Fibroblast of lung (primary cell): ENCODE results near the gene SLC39A10. TPM values are rescaled to one million over a fixed set of nuclear protein-coding genes. Genes with fewer than 3 reads are reported as not detected.

Experiments
- DNase-seq, 2 donors: peaks; one replicate each; pipeline versions ENCODE4 v3.0.0 to v3.0.0-alpha.2; 2010; ENCODE audit warnings: low read depth in 2 of 2
- H2AFZ ChIP-seq: 2 replicates; pipeline ENCODE4 v1.5.1; 2012; ENCODE audit warnings: low read length, control low read depth, inconsistent platforms
- H3K27ac ChIP-seq: 2 replicates; pipeline ENCODE4 v1.5.1; 2011; ENCODE audit warnings: low read length, control low read depth; ENCODE audit not compliant: insufficient read depth
- H3K27me3 ChIP-seq: 2 replicates; pipeline ENCODE4 v1.5.1; 2011; ENCODE audit warnings: mild to moderate bottlenecking, low read length; ENCODE audit not compliant: control insufficient read depth, insufficient read depth
- H3K36me3 ChIP-seq: 2 replicates; pipeline ENCODE4 v1.5.1; 2011; ENCODE audit warnings: low read length; ENCODE audit not compliant: control insufficient read depth, insufficient read depth
- H3K4me1 ChIP-seq: 2 replicates; pipeline ENCODE4 v1.5.1; 2011; ENCODE audit warnings: low read length; ENCODE audit not compliant: control insufficient read depth, insufficient read depth; ENCODE audit errors: extremely low read depth
- H3K4me2 ChIP-seq: 2 replicates; pipeline ENCODE4 v1.5.1; 2011; ENCODE audit warnings: low read length, control low read depth; ENCODE audit not compliant: insufficient read depth; ENCODE audit errors: extremely low read depth
- H3K4me3 ChIP-seq, 4 experiments: fragments of 200-600 bp in 1 of 4; sonication (generic) in 1 of 4; replicated peaks in 1 of 4; 2 replicates each; pipeline ENCODE4 v1.5.1; 2011 to 2016; ENCODE audit warnings: low read length in 4 of 4, low read depth in 3 of 4, mild to moderate bottlenecking in 3 of 4, control low read depth in 2 of 4, inconsistent platforms in 1 of 4, mixed read lengths in 1 of 4; ENCODE audit not compliant: insufficient read depth in 1 of 4; ENCODE audit errors: control extremely low read depth in 1 of 4
- H3K79me2 ChIP-seq: 2 replicates; pipeline ENCODE4 v1.5.1; 2012; ENCODE audit warnings: mild to moderate bottlenecking, low read length, inconsistent platforms; ENCODE audit not compliant: control insufficient read depth, insufficient read depth
- H3K9ac ChIP-seq: 2 replicates; pipeline ENCODE4 v1.5.1; 2011; ENCODE audit warnings: mild to moderate bottlenecking, low read length, control low read depth; ENCODE audit not compliant: insufficient read depth
- H3K9me3 ChIP-seq: 2 replicates; pipeline ENCODE4 v1.5.1; 2012; ENCODE audit warnings: low read depth, low read length; ENCODE audit not compliant: control insufficient read depth, insufficient read depth
- H4K20me1 ChIP-seq: 2 replicates; pipeline ENCODE4 v1.5.1; 2011; ENCODE audit warnings: low read length; ENCODE audit not compliant: control insufficient read depth, insufficient read depth; ENCODE audit errors: extremely low read depth
- CTCF ChIP-seq, 2 donors: IDR thresholded peaks in 1 of 2; conservative IDR thresholded peaks in 1 of 2; 1 replicate in 1 of 2; 2 replicates in 1 of 2; pipeline ENCODE4 v1.5.1; 2011 to 2012; ENCODE audit warnings: low read length in 2 of 2, control low read depth in 1 of 2, inconsistent platforms in 1 of 2, low read depth in 1 of 2, mild to moderate bottlenecking in 1 of 2
- EZH2 ChIP-seq: IDR thresholded peaks from 2 replicates; pipeline ENCODE4 v1.5.1; 2012; ENCODE audit warnings: low read length, control low read depth, mild to moderate bottlenecking; ENCODE audit errors: missing control alignments
- polyA minus RNA-seq: library from RNA; depleted of rRNA, polyadenylated mRNA; stranded (reverse); fragments of >200 nt; gene quantifications from 2 replicates; pipeline ENCODE4 v1.2.3, GENCODE V29; 2011; ENCODE audit warnings: low replicate concordance
- polyA plus RNA-seq, 2 donors: library from polyadenylated mRNA; depleted of rRNA in 1 of 2; stranded (reverse) in 1 of 2; unstranded in 1 of 2; fragments of >200 nt; gene quantifications; 2 replicates each; pipeline ENCODE4 v1.2.1, GENCODE V29; 2011 to 2012; ENCODE audit warnings: missing spikeins in 1 of 2
- total RNA-seq: library from RNA; depleted of rRNA; stranded (reverse); fragments of >200 nt; gene quantifications from 2 replicates; pipeline ENCODE4 v1.2.1, GENCODE V29; 2014

The SLC39A10 gene
- total RNA-seq = 60.9 and 77.0 TPM in 2 replicates
- 19.9 and 36.9 TPM in 2 replicates for polyA plus RNA-seq
- 11.7 and 19.9 TPM in 2 replicates for polyA plus RNA-seq (2012)
- polyA minus RNA-seq = 8.0 and 14.8 TPM in 2 replicates

GRCh38 chr2:195656859-195657633, at the start of gene SLC39A10:
Gene SLC39A10, plus strand, starts transcription at chr2:195657226. Its CDS starts 22,817 bp downstream, at chr2:195680043.
- TF ChIP-seq CTCF (conservative IDR thresholded peaks at IDR 0.05 in 1 of 2, IDR thresholded peaks at IDR 0.05 in 1 of 2; ENCODE audit: low read depth in 1 of 2, low read length in 2 of 2) = no peak
- no peak for TF ChIP-seq EZH2
- H3K27ac ChIP-seq = peak within 1 kb of the TSS; percentile 98
- H2AFZ ChIP-seq = peak within 1 kb of the TSS; percentile 69
- peak within 1 kb of the TSS; percentile 65 to 95 (median 75) for H3K4me3 ChIP-seq
- H3K9me3 ChIP-seq = no peaks in the 10 kb centered on the region
- H3K9ac ChIP-seq = peak within 1 kb of the TSS; percentile 99
- peaks cover 45% of the 10 kb centered on the region for H3K79me2 ChIP-seq
- H3K4me1 ChIP-seq = peaks cover 8% of the 10 kb centered on the region
- peak; percentile 96 to 99 for DNase-seq
- no peaks in the 10 kb centered on the region for H3K36me3 ChIP-seq
- H3K4me2 ChIP-seq = peak within 1 kb of the TSS; percentile 92
- H3K27me3 ChIP-seq = no peaks in the 10 kb centered on the region
- H4K20me1 ChIP-seq = no peaks in the 10 kb centered on the region

- H4K20me1 ChIP-seq = no peaks in the 10 kb centered on the region
- H3K79me2 ChIP-seq = no peaks in the 10 kb centered on the region
- no peak overlapping the region for H3K4me3 ChIP-seq
- no peak overlapping the region for H3K4me2 ChIP-seq
- no peak overlapping the region for H3K27ac ChIP-seq
- H2AFZ ChIP-seq = no peak overlapping the region
- H3K9me3 ChIP-seq = no peaks in the 10 kb centered on the region
- H3K9ac ChIP-seq = no peak overlapping the region
- DNase-seq = no peak
- H3K4me1 ChIP-seq = peaks cover 4% of the 10 kb centered on the region
- H3K27me3 ChIP-seq = no peaks in the 10 kb centered on the region
- no peaks in the 10 kb centered on the region for H3K36me3 ChIP-seq
- TF ChIP-seq CTCF (conservative IDR thresholded peaks at IDR 0.05 in 1 of 2, IDR thresholded peaks at IDR 0.05 in 1 of 2; ENCODE audit: low read depth in 1 of 2, low read length in 2 of 2) = no peak
- TF ChIP-seq EZH2 = no peak
Measured at GRCh38 chr2:195608768-195609454, 48.1 kb upstream of the SLC39A10 start.

- H3K27ac ChIP-seq = no peak overlapping the region
- no peaks in the 10 kb centered on the region for H4K20me1 ChIP-seq
- no peaks in the 10 kb centered on the region for H3K27me3 ChIP-seq
- no peaks in the 10 kb centered on the region for H3K36me3 ChIP-seq
- DNase-seq = no peak
- peaks cover 6% of the 10 kb centered on the region for H3K4me1 ChIP-seq
- H3K79me2 ChIP-seq = no peaks in the 10 kb centered on the region
- H3K4me3 ChIP-seq = no peak overlapping the region
- H2AFZ ChIP-seq = no peak overlapping the region
- no peak overlapping the region for H3K4me2 ChIP-seq
- no peaks in the 10 kb centered on the region for H3K9me3 ChIP-seq
- H3K9ac ChIP-seq = no peak overlapping the region
- TF ChIP-seq EZH2 = no peak
- TF ChIP-seq CTCF (conservative IDR thresholded peaks at IDR 0.05 in 1 of 2, IDR thresholded peaks at IDR 0.05 in 1 of 2; ENCODE audit: low read depth in 1 of 2, low read length in 2 of 2) = no peak
Measured at GRCh38 chr2:195610717-195611116, 46.3 kb upstream of the SLC39A10 start.
